T47D (cell line): ENCODE results near the gene HAGH.

Experiments used
- DNase-seq, 2 experiments: peaks; one replicate each; pipeline versions ENCODE4 v3.0.0 to v3.0.0-alpha.2; 2011 to 2012; ENCODE audit warnings: low read depth in 1 of 2, low spot score in 1 of 2
- JUND ChIP-seq: IDR thresholded peaks from 2 replicates; pipeline ENCODE4 v1.6.1; 2012; ENCODE audit warnings: low read depth
- in situ Hi-C: cut with HindIII; loops from 2 replicates; pipeline ENCODE4 v1.10.0; 2016; ENCODE audit warnings: low sequenced_read_pairs, low pct_unique_long_range_greater_than_20kb

The HAGH gene

DNA sequence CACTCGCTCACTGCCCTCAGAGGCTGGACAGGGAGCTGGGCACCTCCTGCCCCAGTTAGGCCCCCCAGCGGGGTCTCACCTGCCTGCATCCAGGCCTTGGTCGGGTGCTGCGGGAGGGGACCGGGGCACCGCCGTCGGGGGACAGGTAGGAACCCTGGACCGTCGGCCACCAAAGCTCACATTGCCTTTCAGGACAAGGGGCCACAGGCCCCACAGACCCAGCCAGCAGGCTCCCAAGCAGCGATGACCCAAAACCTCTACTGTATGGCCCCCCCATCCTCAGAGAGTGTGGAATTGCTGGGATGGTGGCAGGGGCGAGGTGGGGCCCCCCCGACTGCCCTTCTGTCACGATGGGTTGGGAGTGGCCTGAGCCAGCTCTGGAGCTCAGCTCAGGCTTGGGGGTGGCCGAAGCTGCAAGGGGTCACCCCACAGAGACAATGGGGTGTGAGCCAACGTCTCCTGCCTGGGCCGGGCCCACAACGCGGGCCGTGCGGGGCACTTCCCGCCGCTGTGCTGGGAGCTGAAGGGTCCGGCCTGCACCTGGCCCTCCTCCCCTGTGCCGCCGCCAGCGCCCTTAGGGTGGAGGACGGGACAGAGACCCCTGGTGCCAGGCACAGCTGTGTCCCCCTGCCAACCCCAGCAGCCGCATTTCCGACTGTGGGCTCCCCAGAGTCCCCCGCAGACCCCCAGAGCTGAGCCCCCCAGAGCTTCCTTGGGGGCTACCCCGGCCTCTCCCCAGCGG lies 33.6 kb downstream of the HAGH start:
- TF ChIP-seq JUND = no peak
- no peak for DNase-seq
- in situ Hi-C loops = no loop called here

DNA sequence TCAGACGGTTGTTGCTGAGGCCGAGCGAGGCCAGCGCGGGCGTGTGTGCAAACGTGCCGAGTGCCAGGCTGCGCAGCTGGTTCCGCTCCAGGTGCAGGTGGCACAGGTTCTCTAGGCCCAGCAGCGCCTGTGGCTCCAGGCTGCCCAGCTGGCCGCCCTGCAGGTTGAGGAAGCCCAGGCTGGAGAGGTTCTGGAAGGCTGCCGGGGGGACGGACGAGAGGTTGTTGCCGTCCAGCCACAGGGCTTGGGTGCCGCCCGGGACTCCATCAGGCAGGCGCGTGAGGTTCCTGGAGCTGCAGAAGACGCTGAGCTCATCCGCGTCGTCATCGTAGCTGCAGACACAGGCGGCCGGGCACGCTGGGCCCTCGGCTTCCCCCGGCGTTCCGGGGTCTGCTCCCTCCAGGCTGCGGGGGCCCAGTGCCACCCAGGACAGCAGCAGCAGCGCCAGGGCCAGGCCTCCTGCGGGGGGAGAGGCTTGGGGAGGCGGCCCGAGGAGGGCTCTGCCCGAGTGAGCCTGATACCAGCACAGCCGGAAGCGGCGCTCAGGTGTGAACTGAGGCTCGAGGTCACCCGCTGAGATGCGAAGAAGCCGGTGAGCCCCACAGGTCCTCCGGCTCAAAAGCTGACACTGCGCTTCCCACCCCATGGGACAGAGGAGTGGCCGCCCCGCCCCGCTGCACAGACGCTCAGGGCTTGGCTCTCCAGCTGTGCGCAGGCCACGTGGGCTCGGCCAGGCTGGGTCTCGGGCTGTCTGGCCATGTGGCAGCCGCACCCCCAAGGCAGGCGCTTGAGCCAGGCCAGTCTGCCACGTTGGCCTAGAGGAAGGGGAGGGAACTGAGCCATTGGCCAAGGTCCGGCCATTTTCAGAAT lies 34.4 kb downstream of the HAGH start:
- no peak for DNase-seq
- TF ChIP-seq JUND = no peak
- in situ Hi-C loops = no loop called here

DNA sequence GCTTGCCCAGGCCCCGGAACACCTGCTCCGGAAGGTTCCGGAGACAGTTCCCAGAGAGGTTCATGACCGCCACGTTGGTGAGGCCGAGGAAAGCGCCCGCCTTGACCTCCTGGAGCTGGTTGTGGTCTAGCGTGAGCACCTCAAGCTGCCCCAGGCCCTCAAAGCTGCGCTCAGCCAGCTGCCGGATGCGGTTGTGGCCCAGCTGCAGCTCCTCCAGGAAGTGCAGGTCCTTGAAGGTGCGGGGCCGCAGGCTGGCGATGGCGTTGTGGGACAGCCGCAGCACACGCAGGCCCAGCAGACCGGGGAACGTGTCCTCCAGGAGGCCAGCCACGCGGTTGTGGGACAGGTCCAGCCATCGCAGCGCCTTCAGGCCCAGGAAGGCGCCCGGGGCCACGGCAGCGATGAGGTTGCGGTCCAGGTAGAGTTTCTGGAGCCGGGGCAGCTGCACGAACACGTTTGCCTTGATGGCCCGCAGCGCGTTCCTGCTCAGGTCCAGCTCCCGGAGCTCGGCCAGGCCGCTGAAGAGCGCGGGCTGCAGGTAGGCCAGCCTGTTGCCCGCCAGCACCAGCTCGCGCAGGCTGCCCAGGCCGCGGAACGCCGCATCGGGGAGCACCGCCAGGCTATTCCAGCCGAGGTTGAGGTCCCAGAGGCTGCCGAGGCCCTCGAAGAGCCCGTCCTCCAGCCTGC lies 35.2 kb downstream of the HAGH start:
- DNase-seq = no peak
- in situ Hi-C loops = no loop called here
- TF ChIP-seq JUND = no peak

DNA sequence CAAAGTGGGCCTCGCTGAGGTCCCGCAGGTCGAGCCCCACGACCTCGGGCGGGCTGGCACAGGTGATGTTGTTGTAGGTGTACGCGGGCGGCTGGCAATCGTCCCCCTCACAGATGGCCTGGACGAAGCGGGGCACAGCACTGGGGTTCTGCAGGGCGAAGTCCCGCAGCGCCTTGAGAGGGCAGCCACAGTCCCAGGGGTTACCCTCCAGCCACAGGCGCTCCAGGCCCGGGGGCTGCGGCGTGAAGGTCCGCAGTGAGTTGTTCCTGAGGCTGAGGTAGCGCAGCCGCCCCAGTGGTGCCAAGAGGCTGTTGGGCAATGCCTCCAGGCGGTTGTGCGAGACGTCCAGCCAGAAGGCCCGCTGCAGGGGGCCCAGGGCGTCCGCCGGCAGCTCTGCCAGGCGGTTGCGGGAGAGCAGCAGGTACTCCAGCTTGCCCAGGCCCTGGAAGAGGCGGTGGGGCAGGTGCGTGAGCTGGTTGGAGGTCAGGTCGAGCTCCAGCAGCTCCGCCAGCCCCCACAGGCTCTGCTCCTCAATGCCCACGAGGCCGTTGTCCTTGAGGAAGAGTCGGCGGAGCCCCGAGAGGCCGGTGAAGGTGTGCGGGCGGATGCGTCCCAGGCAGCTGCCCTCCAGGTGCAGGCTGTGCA lies 35.9 kb downstream of the HAGH start:
- no peak for DNase-seq
- in situ Hi-C loops = no loop called here
- TF ChIP-seq JUND = no peak

DNA sequence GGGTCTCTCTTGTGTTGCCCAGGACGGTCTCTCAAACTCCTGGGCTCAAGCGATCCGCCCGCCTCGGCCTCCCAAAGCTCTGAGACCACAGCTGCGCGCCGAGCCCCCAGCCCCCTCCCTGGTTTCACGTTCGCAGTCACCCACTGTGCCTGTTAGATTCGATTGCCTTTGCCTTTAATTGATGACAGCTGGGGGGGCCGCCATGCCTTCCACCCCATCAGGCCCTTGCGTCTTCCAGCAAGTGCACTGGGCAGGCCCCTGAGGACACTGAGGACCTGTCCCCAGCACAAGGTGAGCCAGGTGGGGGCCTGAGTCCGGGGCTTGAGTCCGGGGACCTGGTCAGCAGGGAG lies 36.4 kb downstream of the HAGH start:
- TF ChIP-seq JUND = no peak
- DNase-seq = no peak
- in situ Hi-C loops = no loop called here

DNA sequence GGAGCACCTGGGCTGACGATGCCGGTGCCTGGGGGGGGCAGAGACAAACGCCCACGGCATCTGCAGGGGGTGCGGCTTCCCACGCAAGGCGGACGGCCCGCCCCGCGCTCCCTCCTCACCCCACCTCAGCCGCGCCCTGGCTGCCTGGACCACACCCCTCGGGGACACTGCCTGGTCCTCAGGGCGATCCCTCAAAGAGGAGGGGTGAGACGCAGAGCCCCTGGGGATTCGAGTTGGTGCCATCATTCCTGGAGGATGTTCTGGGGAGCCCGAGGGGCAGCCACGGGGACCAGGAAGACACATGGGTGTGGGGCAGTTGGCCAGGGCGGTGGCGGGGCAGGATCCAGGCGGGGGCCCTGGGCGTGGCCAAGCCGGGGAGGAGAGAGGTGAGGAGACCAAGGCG lies 37.0 kb downstream of the HAGH start:
- no peak for DNase-seq
- in situ Hi-C loops = no loop called here
- TF ChIP-seq JUND = no peak

DNA sequence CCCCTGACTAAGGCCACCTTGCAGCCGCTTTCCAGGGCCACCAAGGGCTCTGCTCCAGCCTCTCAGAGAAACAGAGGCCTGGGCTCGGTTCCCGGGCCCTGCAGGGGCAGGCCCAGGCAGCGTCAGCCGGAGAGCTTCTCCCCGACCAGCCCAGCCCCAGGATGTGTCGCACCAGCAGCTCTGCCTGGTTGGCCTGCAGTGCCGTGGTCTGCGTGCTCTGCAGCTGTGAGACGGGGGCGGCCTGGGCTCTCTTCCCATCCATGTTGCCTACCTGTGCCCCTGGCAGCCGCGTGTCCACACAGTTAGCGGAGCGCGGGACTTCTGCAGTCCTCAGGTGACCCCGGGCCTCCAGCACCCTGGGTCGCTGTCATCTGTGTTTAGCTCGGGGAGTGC lies 37.9 kb downstream of the HAGH start:
- in situ Hi-C loops = no loop called here
- DNase-seq = no peak
- TF ChIP-seq JUND = no peak

DNA sequence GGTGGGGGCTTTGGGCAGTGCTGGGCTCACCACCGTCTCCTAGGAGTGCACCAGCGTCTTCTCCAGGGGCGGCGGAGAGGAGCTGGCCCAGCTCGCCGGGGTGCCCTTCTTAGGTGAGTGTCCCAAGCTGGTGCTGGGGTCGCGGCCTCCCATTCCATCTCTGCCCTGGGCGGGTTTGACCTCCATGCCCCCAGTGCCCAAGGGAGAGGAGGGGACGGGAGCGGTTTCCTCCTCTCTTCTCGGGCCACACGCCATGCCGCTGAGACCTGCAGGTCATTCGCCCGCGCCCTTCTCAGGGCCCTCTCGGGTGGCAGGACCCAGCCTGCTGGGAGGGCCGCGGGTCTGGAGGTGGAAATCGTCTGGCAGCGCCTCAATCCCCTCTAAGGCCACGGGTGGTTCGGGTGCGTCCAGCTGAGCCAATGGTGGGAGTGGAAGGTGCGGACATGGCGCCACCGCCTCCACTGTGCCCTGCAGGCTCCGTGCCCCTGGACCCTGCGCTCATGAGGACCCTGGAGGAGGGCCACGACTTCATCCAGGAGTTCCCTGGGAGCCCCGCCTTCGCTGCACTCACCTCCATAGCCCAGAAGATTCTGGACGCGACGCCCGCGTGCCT lies 38.4 kb downstream of the HAGH start:
- no peak for TF ChIP-seq JUND
- DNase-seq = no peak
- in situ Hi-C loops = no loop called here

DNA sequence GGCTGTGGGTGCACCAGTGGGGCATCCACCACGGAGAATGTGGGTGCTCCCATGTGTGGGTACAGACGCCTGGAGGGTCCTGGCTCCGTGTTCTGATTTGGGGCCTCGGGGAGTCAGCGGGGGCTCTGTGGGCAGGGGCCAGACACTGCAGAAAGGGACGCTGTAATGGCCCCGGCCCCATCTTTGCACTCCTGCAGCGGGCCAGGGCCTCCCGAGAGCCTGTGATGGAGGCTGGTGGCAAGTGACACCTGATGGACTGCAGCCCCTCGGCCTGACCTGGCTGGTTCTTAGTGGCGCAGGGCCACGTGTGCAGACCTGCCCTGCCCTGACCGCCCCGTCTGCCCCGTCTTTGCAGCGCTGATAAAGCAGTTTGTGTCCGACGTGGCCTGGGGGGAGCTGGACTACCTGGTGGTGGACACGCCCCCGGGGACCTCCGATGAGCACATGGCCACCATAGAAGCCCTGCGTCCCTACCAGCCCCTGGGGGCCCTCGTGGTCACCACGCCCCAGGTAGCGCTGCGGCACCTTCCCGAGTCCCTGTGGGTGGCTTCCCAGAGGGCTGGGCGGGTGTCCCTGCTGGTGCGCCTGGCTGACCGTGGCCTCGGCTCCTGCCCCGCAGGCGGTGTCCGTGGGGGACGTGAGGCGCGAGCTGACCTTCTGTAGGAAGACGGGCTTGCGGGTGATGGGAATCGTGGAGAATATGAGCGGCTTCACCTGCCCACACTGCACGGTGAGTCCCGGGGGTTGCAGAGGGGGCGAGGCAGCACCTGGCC lies 39.1 kb downstream of the HAGH start:
- in situ Hi-C loops = no loop called here
- DNase-seq = no peak
- TF ChIP-seq JUND = no peak

DNA sequence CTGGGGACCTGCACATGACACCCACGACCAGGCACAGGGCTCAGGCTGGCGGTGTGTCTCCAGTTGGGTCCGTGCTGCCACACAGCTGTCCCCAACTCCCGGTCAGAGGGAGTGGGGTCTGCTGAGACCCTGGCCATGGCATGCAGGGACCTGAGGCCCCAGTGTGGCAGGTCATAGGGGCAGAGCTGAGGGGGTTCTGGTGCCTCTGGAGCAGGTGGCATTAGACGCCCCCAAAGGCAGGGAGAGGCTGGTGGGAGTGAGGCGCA lies 39.6 kb downstream of the HAGH start:
- DNase-seq = no peak
- TF ChIP-seq JUND = no peak
- in situ Hi-C loops = no loop called here

DNA sequence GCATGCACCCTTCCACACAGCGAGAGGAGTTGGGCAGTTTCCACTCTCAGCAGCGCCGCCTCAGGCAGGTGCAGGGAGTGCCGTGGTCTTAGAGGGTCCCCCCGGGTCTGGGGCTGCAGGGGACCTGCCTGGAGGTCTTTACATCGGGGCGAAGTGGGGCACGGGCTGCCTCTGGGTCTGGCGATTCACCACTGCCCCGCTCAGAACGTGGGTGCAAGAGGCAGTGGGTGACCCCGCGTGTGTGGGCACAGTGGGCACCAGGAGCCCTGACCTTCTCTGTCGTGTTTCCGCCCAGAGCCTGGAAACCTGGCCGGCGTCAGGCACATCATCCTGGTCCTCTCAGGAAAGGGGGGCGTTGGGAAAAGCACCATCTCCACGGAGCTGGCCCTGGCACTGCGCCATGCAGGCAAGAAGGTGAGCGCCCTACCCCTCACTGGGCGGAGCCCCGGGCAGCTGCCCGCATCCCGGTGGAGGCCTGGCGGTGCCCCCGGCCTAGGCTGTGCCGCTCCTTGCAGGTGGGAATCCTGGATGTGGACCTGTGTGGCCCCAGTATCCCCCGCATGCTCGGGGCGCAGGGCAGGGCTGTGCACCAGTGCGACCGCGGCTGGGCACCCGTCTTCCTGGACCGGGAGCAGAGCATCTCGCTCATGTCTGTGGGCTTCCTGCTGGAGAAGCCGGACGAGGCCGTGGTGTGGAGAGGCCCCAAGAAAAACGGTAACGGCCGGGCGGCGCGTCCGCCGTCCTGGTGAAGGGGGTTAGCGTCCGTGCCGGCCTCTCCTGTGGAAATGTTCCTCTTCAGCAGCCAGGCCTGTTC lies 40.2 kb downstream of the HAGH start:
- no peak for DNase-seq
- TF ChIP-seq JUND = no peak
- in situ Hi-C loops = no loop called here
